Dermis blood vessel endothelial cell (primary cell): ENCODE data around the gene TIMM44. TPM values are rescaled to one million over a fixed set of nuclear protein-coding genes. Genes with fewer than 3 reads are reported as not detected.
A peak's percentile ranks its signal among the peaks of the same experiment; 100 is the strongest.
"Not testable (repeated sequence)": the region's sequence is repeated elsewhere in the genome, so short reads cannot be mapped to it uniquely, and the experiment has no call there.

Experiments used
- DNase-seq: peaks from one replicate; pipeline ENCODE4 v3.0.0; 2010
- total RNA-seq: library from RNA; depleted of rRNA; stranded (reverse); fragments of >200 nt; gene quantifications from 2 replicates; pipeline ENCODE4 v1.2.3, GENCODE V29; 2014

The TIMM44 gene
- total RNA-seq, 1 donor from 2014 or later = 53.4 TPM

DNA sequence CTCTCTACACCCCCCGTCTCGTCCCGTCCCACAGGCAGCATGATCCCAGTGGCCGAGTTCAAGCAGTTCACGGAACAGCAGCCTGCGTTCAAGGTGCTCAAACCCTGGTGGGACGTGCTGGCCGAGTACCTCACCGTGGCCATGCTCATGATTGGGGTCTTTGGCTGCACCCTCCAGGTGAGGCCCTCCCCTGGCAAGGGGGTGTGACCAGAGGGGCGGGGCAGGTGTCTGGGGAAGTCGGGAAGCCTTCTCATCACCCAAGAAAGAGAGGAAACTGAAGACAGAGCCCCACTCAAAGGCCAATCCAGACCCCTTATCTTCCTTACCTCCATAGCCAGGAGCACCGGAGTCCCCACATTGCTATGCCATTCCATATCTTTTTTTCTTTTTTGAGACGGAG is 47.9 kb downstream of the TIMM44 start:
- no peak for DNase-seq

DNA sequence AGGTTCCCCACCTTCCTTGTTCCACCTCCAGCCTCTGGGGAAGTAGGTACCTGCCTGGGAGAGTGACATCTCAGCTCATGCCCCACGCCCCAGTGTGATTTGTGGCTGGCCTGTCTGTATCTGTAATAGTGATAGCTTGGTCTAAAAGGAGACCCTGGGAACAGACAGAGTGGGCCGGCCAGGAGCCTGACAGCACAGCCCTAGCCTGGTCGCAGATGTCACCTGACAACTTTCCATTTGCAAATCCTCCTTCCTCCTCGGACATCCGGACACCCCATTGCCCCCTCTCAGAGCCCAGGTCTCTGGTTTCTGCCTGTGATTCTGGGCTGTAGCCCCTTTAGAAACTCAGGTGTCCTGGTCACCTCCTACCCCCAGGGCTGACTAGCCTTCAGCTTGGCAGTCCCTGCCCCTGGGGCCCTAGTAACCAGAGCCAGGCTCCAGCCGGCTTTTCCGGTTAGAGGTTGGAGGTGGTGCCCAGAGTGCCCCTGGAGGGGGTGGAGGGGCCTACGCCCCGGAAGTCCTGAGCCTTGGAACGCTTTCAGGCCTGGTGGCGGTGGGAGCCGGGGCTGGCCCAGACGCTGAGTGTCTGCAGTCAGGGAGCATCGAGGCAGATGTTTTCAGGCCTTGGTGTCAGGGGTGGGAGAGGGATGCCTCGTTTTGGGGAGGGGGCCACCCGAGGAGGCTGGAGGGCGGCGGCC is 48.7 kb downstream of the TIMM44 start:
- no peak for DNase-seq

DNA sequence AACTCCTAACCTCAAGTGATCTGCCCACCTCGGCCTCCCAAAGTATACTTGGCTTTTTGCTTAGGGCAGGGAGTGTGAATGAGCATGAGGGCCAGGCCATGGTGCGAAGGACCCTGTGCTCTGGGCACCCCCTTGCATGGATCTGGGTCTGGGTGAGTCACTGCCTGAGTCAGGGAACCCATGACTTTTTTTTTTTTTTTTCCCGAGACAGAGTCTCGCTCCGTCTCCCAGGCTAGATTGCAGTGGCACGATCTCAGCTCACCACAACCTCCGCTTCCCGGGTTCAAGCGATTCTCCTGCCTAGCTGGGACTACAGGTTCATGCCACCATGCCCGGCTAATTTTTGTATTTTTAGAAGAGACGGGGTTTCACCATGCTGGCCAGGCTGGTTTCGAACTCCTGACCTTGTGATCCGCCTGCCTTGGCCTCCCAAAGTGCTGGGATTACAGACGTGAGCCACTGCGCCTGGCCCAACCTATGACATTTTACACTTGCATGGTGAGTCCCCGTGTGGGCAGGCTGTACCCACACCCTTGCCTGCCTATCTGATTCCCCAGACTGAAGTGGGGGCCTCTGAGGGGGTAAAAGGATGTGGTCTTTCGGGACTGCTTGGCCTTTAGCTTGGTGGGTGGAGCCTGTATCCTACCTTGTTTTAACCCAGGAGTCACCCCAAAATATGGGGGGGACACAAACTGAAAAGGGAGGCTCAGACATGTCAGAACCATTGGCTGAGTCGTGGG is 49.9 kb downstream of the TIMM44 start:
- not testable (repeated sequence) for DNase-seq

DNA sequence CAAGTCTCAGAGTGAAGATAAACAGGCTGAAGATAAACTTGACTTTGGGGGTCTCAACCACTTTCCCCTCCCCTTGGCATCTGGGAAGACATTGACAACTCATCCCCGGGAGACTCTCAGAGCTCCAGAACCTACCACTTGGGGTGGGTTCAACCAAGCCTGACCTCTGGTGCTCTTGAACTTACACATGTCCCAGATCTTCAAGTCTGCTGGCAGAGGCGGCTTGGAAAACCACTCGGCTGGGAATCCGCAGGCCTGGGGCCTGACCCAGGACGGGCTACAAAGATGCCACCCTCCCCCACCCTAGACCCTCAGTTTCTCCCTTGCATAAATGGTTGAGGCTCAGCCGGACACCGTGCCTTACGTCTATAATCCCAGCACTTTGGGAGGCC is 54.6 kb downstream of the TIMM44 start:
- no peak for DNase-seq

DNA sequence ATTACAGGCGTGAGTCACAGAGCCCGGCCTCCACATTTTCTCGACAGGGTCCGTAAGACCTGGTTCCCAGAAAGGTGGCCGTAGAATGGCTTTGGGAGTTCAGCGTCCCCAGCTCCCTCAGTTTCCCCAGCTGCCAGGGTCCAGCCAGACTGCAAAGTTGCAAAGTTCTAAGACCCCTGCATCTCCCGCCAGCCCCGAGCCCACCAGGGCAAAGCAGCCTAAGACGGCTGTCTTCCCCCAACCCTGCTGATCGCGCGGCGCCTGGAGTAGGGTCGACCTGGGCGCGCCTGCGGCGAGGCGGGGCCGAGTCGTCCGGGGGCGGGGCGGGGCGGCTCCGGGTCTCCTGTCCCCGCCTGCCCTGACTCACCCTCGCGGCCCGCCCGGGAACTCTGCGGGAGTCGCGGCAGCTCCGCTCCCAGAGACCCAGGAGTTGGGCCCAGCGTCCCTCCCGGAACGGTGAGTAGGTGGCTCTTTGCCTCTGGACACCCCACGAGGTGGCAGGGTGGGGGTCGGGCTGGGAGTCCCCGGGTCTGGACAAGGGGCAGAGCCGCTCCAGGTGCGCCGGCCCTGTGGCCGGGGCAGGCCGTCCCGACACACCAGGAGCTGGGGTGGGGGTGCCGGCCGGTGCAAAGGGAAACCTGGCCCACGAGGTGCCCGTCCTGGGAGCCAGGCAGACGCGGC is 55.2 kb downstream of the TIMM44 start, which contains the start of gene LRRC8E:
LRRC8E (plus strand) TSS at position 366 of the 681 bp plus-strand sequence. CDS start 7,094 bp downstream, outside the sequence.
- DNase-seq = peak; percentile 52

DNA sequence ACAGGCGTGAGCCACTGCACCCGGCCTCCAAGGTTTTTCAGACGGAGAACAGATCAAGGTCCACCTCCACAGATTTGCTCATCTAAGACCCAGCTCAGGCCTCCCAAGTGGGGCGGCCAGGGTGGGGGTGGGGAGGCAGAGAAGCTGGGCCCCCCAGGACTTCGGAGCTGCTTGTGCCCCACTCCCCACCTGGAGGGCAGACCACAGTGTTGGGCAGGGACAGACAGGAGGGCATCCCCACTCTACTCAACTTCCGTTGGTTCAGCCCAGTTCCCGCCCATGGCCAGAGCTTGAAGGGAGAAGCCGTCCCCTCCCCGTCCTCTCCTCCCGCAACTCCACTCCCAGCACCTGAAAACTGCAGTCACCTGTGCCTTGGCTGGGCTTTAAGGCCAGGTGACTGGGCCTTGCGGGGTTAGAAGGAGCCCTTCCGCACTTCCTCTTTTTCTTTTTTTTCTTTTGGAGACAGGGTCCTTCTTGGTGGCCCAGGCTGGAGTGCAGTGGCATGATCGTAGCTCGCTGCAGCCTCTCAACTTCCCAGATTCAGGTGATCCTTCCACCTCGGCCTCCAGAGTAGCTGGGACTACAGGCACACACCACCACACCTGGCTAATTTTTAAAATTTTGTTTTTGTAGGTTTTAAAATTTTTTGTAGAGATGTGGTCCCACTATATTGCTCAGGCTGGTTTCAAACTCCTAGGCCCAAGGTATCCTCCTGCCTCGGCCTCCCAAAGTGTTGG is 55.9 kb downstream of the TIMM44 start:
- no peak for DNase-seq

DNA sequence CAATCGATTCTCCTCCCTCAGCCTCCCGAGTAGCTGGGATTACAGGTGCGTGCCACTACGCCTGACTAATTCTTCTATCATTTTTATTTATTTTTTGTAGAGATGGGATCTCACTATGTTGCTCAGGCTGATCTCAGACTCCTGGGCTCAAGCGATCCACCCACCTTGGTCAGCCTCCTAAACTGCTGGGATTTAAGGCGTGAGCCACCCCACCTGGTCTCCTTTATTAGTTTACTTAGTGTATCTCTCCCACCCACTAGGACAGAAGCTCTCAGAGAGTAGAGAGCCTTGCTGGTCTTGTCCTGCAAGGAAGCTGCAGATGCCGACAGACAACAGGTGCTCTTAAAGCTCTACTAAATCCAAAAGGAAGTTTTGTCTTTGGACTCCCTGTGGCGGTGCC is 57.6 kb downstream of the TIMM44 start:
- DNase-seq = no peak

DNA sequence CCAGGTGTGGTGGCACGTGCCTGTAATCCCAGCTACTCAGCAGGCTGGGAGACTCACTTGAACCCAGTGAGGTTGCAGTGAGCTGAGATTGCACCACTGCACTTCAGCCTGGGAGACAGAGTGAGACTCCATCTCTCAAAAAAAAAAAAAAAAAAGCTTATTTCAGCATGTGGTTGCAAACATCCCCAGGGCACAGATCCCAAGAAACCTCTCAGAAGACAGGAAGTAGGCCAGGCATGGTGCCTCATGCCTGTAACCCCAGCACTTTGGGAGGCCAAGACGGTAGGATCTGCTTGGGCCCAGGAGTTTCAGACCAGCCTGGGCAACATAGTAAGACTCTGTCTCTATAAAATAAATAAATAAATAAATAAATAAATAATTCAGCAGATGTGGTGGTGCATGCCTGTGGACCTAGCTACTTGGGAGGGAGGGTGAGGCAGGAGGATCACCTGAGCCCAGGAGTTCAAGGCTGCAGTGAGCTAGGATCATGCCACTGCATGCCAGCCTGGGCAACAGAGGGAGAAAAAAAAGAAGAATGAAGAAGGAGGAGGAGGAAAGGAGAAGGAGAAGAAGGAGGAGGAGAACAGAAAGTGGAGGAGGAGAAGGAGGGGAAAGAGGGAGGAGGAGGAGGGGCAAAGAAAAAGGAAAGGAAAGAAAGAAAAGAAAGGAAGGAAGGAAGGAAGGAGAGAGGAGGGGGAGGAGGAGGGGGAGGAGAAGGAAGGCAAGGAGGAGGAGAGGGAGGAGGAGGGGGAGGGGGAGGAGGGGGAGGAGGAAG is 59.5 kb downstream of the TIMM44 start:
- DNase-seq = no peak

DNA sequence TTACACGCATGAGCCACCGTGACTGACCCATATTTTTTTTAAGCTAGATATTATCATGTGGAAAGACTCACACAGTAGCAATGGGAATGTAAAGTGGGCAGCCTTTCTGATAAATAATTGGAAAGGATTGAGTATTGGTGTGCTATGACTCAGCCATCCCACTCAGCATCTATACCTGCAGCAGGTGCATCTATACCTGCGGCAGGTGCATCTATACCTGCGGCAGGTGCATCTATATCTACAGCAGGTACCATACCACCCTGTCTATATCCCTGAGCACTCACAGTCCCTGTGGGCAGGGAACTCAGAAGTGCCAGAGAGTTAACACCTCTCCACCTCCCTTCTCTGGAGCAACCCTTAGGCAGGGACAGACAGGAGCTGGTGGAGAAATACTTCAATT is 60.4 kb downstream of the TIMM44 start:
- DNase-seq = no peak

DNA sequence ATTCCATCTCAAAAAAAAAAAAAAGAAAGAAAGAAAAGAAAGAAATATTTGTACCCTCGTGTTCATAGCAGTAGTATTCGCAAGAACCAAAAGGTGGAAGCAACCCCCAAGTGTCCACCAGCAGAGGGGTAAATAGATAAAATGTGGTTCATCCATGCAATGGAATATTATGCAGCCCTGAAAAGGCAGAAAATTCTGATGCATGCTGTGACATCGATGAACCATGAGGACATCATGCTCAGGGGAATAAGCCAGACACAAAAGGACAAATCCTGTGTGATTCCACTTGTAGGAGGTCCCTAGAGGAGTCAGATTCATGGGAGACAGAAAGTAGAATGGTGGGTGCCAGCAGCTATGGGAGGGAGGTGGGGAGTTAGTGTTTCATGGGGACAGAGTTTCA is 61.6 kb downstream of the TIMM44 start:
- no peak for DNase-seq

DNA sequence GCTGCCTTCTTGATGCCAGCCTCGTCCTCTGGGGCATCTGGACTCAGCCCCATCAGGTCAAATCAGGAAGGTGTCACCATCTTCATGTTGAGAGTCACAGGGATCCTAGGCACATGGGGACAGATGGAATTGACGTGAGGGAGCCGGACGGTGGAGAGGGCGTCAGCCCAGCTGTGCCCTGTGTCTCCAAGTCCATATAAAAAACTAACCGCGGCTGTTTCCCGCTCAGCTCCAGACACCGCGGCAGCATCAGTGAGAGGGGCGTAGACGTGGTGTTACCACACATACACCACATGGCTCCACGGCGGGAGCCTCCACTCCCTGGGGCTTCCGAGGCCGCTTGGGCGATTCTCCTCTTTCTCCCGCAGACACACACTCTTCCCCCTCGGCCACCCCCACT is 63.6 kb downstream of the TIMM44 start:
- no peak for DNase-seq

DNA sequence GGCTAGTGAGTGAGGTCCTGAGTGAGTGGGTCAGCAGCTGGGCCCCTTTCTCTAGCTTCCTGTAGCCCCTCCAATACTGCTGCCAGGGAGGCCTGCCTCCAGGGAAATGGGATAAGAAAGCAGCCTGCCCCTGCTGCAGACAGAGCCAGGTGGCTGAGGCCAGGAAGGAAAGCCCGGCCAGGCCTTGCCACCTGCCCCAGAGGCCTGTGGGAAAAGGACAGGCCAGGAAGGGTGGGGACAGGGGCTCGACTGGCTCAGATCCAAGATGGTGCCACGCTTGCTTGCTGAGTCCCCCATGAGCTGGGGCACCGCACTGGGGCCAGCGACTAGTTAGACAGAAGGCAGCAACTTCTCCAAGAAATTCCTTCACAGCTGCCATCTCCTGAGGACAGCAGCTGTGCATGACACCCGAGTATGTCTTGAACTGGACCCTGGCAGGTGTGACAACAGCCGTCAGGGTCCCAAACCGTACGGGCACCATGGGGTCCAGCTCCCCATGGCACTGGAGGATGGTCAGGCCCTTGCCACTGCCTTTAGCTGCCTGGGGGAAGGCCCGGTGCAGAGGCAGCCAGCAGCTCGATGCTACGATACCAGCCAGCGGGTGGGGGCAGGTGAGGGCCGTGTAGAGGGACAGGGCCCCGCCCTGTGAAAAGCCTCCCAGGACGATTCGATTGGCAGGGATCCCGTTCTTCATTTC is 64.2 kb downstream of the TIMM44 start:
- no peak for DNase-seq

DNA sequence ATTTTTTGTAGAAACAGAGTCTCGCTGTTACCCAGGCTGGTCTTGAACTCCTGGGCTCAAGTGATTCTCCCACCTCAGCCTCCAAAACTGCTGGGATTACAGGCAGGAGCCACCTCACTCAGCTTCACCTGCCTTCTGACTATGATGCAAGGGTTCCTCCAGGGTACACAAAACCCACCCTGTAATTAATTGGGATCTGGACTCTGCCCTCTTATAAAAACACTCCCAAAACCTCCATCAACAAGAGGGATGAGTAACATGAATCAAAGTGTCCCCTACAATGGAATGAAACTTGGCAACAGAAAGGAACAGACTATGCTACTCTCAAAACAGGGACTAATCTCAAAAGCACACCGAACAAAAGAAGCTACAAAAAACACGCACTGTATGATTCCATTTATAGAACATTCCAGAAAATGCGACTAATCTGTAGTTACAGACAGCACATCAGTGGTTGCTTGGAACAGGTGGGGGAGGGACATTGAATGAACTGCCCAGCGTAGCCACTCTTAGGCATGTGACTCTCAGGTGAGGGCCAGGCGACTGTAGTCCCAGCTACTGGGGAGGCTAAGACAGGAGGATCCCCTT is 66.1 kb downstream of the TIMM44 start:
- DNase-seq = no peak

Other genes starting within 250 kb of the TIMM44 start
- gene FCER2, start 241.5 kb downstream of the TIMM44 start, total RNA-seq = not detected in 2 replicates
- not detected in 2 replicates for gene CLEC4G, start 211.6 kb downstream of the TIMM44 start, total RNA-seq
- gene CD209, start 196.1 kb downstream of the TIMM44 start, total RNA-seq = under 0.01 TPM in 1 of 2 replicates, not detected in the other
- gene CLEC4M, start 180.4 kb downstream of the TIMM44 start, total RNA-seq = 5.6 and 25.2 TPM in 2 replicates
- gene EVI5L, start 113.4 kb downstream of the TIMM44 start, total RNA-seq = 12.6 and 16.5 TPM in 2 replicates
- not detected in 2 replicates for gene PRR36, start 69.3 kb downstream of the TIMM44 start, total RNA-seq
- gene LRRC8E, start 55.2 kb downstream of the TIMM44 start, total RNA-seq = 0.51 TPM in 2 replicates
- gene MAP2K7, start 39.8 kb downstream of the TIMM44 start, total RNA-seq = 10.4 and 18.8 TPM in 2 replicates
- gene TGFBR3L, start 28.8 kb downstream of the TIMM44 start, total RNA-seq = 0.19 TPM in 1 of 2 replicates, not detected in the other
- gene SNAPC2, start 23.3 kb downstream of the TIMM44 start, total RNA-seq = 14.1 and 14.3 TPM in 2 replicates
- gene CTXN1, start 17.5 kb downstream of the TIMM44 start, total RNA-seq = 4.6 and 4.9 TPM in 2 replicates
- 43.2 and 98.7 TPM in 2 replicates for gene ELAVL1, start 62.0 kb upstream of the TIMM44 start, total RNA-seq
- not detected in 2 replicates for gene CCL25, start 109.1 kb upstream of the TIMM44 start, total RNA-seq
- 0.05 TPM in 1 of 2 replicates, not detected in the other for gene FBN3, start 205.9 kb upstream of the TIMM44 start, total RNA-seq